ENCODE results near the gene ELAVL2.

Gene ELAVL2

GRCh38 chr9:23658376-23659258 is 167.4 kb downstream of the ELAVL2 start:
- H3K9me3 ChIP-seq (replicated peaks; ENCODE audit: insufficient read depth, low read length), result no peaks in the 10 kb centered on the region
- no peak overlapping the region for H2AFZ ChIP-seq (ENCODE audit: low read length)
- H3K9ac ChIP-seq (ENCODE audit: low read length), result no peak overlapping the region
- no peak overlapping the region for H3K4me2 ChIP-seq (ENCODE audit: low read depth, low read length)
- H3K4me1 ChIP-seq (ENCODE audit: low read length), result no peaks in the 10 kb centered on the region
- H3K4me3 ChIP-seq (ENCODE audit: low read length), result no peak overlapping the region
- no peaks in the 10 kb centered on the region for H3K79me2 ChIP-seq (ENCODE audit: low read length)
- H3K27me3 ChIP-seq (replicated peaks; ENCODE audit: insufficient read depth, low read length), result no peaks in the 10 kb centered on the region
- no peak for DNase-seq
- H3K9me2 ChIP-seq (replicated peaks; ENCODE audit: insufficient read depth, low read length), result no peaks in the 10 kb centered on the region
- H3K27ac ChIP-seq (ENCODE audit: low read length), result no peak overlapping the region
- no peaks in the 10 kb centered on the region for H3K36me3 ChIP-seq (replicated peaks; ENCODE audit: insufficient read depth, low read length)
- H3F3A ChIP-seq (ENCODE audit: insufficient read depth, low read length), result no peaks in the 10 kb centered on the region
- TF ChIP-seq, protein P1, sequence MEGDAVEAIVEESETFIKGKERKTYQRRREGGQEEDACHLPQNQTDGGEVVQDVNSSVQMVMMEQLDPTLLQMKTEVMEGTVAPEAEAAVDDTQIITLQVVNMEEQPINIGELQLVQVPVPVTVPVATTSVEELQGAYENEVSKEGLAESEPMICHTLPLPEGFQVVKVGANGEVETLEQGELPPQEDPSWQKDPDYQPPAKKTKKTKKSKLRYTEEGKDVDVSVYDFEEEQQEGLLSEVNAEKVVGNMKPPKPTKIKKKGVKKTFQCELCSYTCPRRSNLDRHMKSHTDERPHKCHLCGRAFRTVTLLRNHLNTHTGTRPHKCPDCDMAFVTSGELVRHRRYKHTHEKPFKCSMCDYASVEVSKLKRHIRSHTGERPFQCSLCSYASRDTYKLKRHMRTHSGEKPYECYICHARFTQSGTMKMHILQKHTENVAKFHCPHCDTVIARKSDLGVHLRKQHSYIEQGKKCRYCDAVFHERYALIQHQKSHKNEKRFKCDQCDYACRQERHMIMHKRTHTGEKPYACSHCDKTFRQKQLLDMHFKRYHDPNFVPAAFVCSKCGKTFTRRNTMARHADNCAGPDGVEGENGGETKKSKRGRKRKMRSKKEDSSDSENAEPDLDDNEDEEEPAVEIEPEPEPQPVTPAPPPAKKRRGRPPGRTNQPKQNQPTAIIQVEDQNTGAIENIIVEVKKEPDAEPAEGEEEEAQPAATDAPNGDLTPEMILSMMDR (IDR thresholded peaks at IDR 0.05; ENCODE audit: low read length), result no peak
- TF ChIP-seq EZH2phosphoT487 (IDR thresholded peaks at IDR 0.05; ENCODE audit: low read length) (no peak), EZH2 (optimal IDR thresholded peaks at IDR 0.05; ENCODE audit: low read depth, low read length) (no peak)
- no peaks in the 10 kb centered on the region for H4K20me1 ChIP-seq (ENCODE audit: insufficient read depth, low read length)

- no peaks in the 10 kb centered on the region for H3K27me3 ChIP-seq (replicated peaks; ENCODE audit: insufficient read depth, low read length)
- no peak for DNase-seq
- no peaks in the 10 kb centered on the region for H4K20me1 ChIP-seq (ENCODE audit: insufficient read depth, low read length)
- no peak overlapping the region for H3K4me3 ChIP-seq (ENCODE audit: low read length)
- no peaks in the 10 kb centered on the region for H3K36me3 ChIP-seq (replicated peaks; ENCODE audit: insufficient read depth, low read length)
- H3K9me2 ChIP-seq (replicated peaks; ENCODE audit: insufficient read depth, low read length), result no peaks in the 10 kb centered on the region
- H3F3A ChIP-seq (ENCODE audit: insufficient read depth, low read length), result no peaks in the 10 kb centered on the region
- H2AFZ ChIP-seq (ENCODE audit: low read length), result no peak overlapping the region
- H3K9me3 ChIP-seq (replicated peaks; ENCODE audit: insufficient read depth, low read length), result no peaks in the 10 kb centered on the region
- no peak for TF ChIP-seq EZH2phosphoT487 (IDR thresholded peaks at IDR 0.05; ENCODE audit: low read length)
- TF ChIP-seq EZH2 (optimal IDR thresholded peaks at IDR 0.05; ENCODE audit: low read depth, low read length), result no peak
- TF ChIP-seq, protein P1 (IDR thresholded peaks at IDR 0.05; ENCODE audit: low read length), result no peak
- H3K27ac ChIP-seq (ENCODE audit: low read length), result no peak overlapping the region
- no peak overlapping the region for H3K9ac ChIP-seq (ENCODE audit: low read length)
- no peaks in the 10 kb centered on the region for H3K79me2 ChIP-seq (ENCODE audit: low read length)
- no peak overlapping the region for H3K4me2 ChIP-seq (ENCODE audit: low read depth, low read length)
- no peaks in the 10 kb centered on the region for H3K4me1 ChIP-seq (ENCODE audit: low read length)
These were observed 175.0 kb downstream of the ELAVL2 start for GRCh38 chr9:23651051-23651450.

GRCh38 chr9:23648651-23649050 is 177.4 kb downstream of the ELAVL2 start:
- no peaks in the 10 kb centered on the region for H3K36me3 ChIP-seq (replicated peaks; ENCODE audit: insufficient read depth, low read length)
- H3K27me3 ChIP-seq (replicated peaks; ENCODE audit: insufficient read depth, low read length), result no peaks in the 10 kb centered on the region
- H3K9ac ChIP-seq (ENCODE audit: low read length), result no peak overlapping the region
- no peak overlapping the region for H2AFZ ChIP-seq (ENCODE audit: low read length)
- H3K9me3 ChIP-seq (replicated peaks; ENCODE audit: insufficient read depth, low read length), result no peaks in the 10 kb centered on the region
- H3K4me3 ChIP-seq (ENCODE audit: low read length), result no peak overlapping the region
- H3K27ac ChIP-seq (ENCODE audit: low read length), result no peak overlapping the region
- H4K20me1 ChIP-seq (ENCODE audit: insufficient read depth, low read length), result no peaks in the 10 kb centered on the region
- H3K79me2 ChIP-seq (ENCODE audit: low read length), result no peaks in the 10 kb centered on the region
- no peaks in the 10 kb centered on the region for H3K4me1 ChIP-seq (ENCODE audit: low read length)
- no peak for TF ChIP-seq EZH2 (optimal IDR thresholded peaks at IDR 0.05; ENCODE audit: low read depth, low read length)
- no peak for TF ChIP-seq EZH2phosphoT487 (IDR thresholded peaks at IDR 0.05; ENCODE audit: low read length)
- TF ChIP-seq, protein P1 (IDR thresholded peaks at IDR 0.05; ENCODE audit: low read length), result no peak
- no peak for DNase-seq
- H3K9me2 ChIP-seq (replicated peaks; ENCODE audit: insufficient read depth, low read length), result no peaks in the 10 kb centered on the region
- H3K4me2 ChIP-seq (ENCODE audit: low read depth, low read length), result no peak overlapping the region
- H3F3A ChIP-seq (ENCODE audit: insufficient read depth, low read length), result no peaks in the 10 kb centered on the region
